NCI-H2081 treated with DMSO at 0.1 percent for 48 hours (cell line): ENCODE measurements around the gene NLGN1.

Experiments
- DNase-seq: peaks from one replicate; lab custom pipeline; 2025; lab: John Stamatoyannopoulos, UW

NLGN1 gene

GRCh38 chr3:173755161-173755560 lies 357.6 kb downstream of the NLGN1 start:
- no peak for DNase-seq

- no peak for DNase-seq
Observed at GRCh38 chr3:173761161-173761560, 363.6 kb downstream of the NLGN1 start.

GRCh38 chr3:173762501-173762900 lies 365.0 kb downstream of the NLGN1 start:
- DNase-seq, result no peak

- no peak for DNase-seq
Observed at GRCh38 chr3:173770011-173770410, 372.5 kb downstream of the NLGN1 start.

- DNase-seq, result no peak
Observed at GRCh38 chr3:173770796-173771573, 373.4 kb downstream of the NLGN1 start.

GRCh38 chr3:173773800-173774199 lies 376.3 kb downstream of the NLGN1 start:
- DNase-seq, result no peak

GRCh38 chr3:173774294-173774693 lies 376.8 kb downstream of the NLGN1 start:
- DNase-seq, result no peak

- DNase-seq, result no peak
Observed at GRCh38 chr3:173778251-173778650, 380.7 kb downstream of the NLGN1 start.

- DNase-seq, result no peak
Observed at GRCh38 chr3:173780067-173780466, 382.5 kb downstream of the NLGN1 start.

- no peak for DNase-seq
Observed at GRCh38 chr3:173785004-173785403, 387.5 kb downstream of the NLGN1 start.

GRCh38 chr3:173789530-173790162 lies 392.1 kb downstream of the NLGN1 start:
- no peak for DNase-seq

- no peak for DNase-seq
Observed at GRCh38 chr3:173793963-173794362, 396.4 kb downstream of the NLGN1 start.

GRCh38 chr3:173796405-173796804 lies 398.9 kb downstream of the NLGN1 start:
- DNase-seq, result no peak

GRCh38 chr3:173796890-173797289 lies 399.3 kb downstream of the NLGN1 start:
- DNase-seq, result no peak

GRCh38 chr3:173799060-173799816 lies 401.7 kb downstream of the NLGN1 start:
- DNase-seq, result no peak

GRCh38 chr3:173800154-173800553 lies 402.6 kb downstream of the NLGN1 start:
- DNase-seq, result no peak

- no peak for DNase-seq
Observed at GRCh38 chr3:173814809-173815208, 417.3 kb downstream of the NLGN1 start.

- DNase-seq, result no peak
Observed at GRCh38 chr3:173819368-173819767, 421.8 kb downstream of the NLGN1 start.

GRCh38 chr3:173823911-173824460 lies 426.4 kb downstream of the NLGN1 start:
- no peak for DNase-seq

- no peak for DNase-seq
Observed at GRCh38 chr3:173825730-173826129, 428.2 kb downstream of the NLGN1 start.

GRCh38 chr3:173826416-173826815 lies 428.9 kb downstream of the NLGN1 start:
- no peak for DNase-seq

- no peak for DNase-seq
Observed at GRCh38 chr3:173826901-173827609, 429.5 kb downstream of the NLGN1 start.
